Sigmoid colon (tissue), 4 donors: Measurements from ENCODE around the gene ERGIC1.

ENCODE experiments used
- EP300 ChIP-seq, 4 donors: sonication (generic); formaldehyde crosslinking; IDR thresholded peaks; one replicate each; pipeline ENCODE4 v1.6.1; 2017; ENCODE audit warnings: antibody characterized with exemption in 4 of 4
- POLR2A ChIP-seq, 2 donors: fragments of 450-650 bp; IDR thresholded peaks; one replicate each; pipeline ENCODE4 v1.6.1; 2016; ENCODE audit warnings: antibody characterized with exemption in 2 of 2, mild to moderate bottlenecking in 2 of 2, moderate library complexity in 2 of 2
- POLR2AphosphoS5 ChIP-seq, 4 donors: sonication (generic); formaldehyde crosslinking; IDR thresholded peaks; one replicate each; pipeline ENCODE4 v1.6.1; 2017; ENCODE audit warnings: antibody characterized with exemption in 4 of 4
- TF ChIP-seq, protein P1 (sequence below), 4 experiments: fragments of 450-650 bp in 3 of 4; fragments of 200-600 bp in 1 of 4; IDR thresholded peaks; one replicate each; pipeline ENCODE4 v1.5.1; 2016 to 2019; ENCODE audit warnings: antibody characterized with exemption in 4 of 4, mild to moderate bottlenecking in 3 of 4, moderate library complexity in 2 of 4

DNA sequence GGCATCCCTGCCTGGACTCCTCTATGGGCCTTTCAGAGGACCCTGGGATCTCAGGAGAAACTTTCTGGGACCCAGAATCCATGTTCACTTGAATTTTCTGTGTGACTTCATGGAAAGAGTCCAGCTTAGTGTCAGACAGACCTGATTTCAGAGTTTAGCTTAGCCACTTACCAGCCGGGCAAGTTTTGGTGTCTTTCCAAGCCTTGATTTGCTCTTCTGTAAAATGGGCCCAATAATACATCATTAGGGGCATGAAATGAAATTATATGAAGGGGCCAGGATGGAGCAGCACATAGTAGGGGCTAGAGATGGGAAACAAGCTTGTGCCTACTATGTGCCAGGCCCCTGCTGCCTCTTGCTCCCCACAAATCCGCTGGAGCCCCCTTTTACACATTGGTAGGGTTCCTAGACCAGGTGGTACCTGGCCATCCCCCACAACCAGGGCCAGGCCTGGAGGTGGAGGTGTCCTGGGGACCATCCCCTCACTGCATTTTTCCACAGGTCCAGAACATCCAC lies 92.0 kb downstream of the ERGIC1 start:
- TF ChIP-seq, protein P1, sequence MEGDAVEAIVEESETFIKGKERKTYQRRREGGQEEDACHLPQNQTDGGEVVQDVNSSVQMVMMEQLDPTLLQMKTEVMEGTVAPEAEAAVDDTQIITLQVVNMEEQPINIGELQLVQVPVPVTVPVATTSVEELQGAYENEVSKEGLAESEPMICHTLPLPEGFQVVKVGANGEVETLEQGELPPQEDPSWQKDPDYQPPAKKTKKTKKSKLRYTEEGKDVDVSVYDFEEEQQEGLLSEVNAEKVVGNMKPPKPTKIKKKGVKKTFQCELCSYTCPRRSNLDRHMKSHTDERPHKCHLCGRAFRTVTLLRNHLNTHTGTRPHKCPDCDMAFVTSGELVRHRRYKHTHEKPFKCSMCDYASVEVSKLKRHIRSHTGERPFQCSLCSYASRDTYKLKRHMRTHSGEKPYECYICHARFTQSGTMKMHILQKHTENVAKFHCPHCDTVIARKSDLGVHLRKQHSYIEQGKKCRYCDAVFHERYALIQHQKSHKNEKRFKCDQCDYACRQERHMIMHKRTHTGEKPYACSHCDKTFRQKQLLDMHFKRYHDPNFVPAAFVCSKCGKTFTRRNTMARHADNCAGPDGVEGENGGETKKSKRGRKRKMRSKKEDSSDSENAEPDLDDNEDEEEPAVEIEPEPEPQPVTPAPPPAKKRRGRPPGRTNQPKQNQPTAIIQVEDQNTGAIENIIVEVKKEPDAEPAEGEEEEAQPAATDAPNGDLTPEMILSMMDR (IDR thresholded peaks at IDR 0.05) = no peak
- TF ChIP-seq POLR2AphosphoS5 (IDR thresholded peaks at IDR 0.05) = no peak
- no peak for TF ChIP-seq POLR2A (IDR thresholded peaks at IDR 0.05)
- TF ChIP-seq EP300 (IDR thresholded peaks at IDR 0.05) = no peak
